ENCODE data around the gene LGR5. TPM values are rescaled to one million over a fixed set of nuclear protein-coding genes. Genes with fewer than 3 reads are reported as not detected.

Gene LGR5
- total and polyA plus RNA-seq, 2 of the 8 experiments (the other 6 are each of a cell fraction or from before 2014, with no cell fraction given) = 0.08 to 0.19 TPM

- H2BK15ac ChIP-seq (ENCODE audit: low read length) = no peak overlapping the region
- H3K79me2 ChIP-seq (ENCODE audit: control insufficient read depth in 1 of 2, insufficient read depth in 2 of 2, low read length in 2 of 2) = no peaks in the 10 kb centered on the region
- H2AK5ac ChIP-seq (ENCODE audit: low read depth, low read length) = no peak overlapping the region
- H2BK5ac ChIP-seq (ENCODE audit: low read depth, low read length) = no peak overlapping the region
- H4K8ac ChIP-seq (ENCODE audit: extremely low read depth, insufficient read depth, low read length) = no peak overlapping the region
- no peak overlapping the region for H4K91ac ChIP-seq (replicated peaks; ENCODE audit: insufficient read length, low read length)
- no peak overlapping the region for H3K9ac ChIP-seq (replicated peaks in 1 of 4; ENCODE audit: extremely low read depth in 1 of 4, low read depth in 3 of 4, low read length in 3 of 4)
- no peak overlapping the region for H3K4ac ChIP-seq (replicated peaks; ENCODE audit: insufficient read length, low read depth, low read length)
- no peak overlapping the region for H3K23ac ChIP-seq (ENCODE audit: insufficient read length)
- H3K14ac ChIP-seq (ENCODE audit: insufficient read length) = no peak overlapping the region
- no peaks in the 10 kb centered on the region for H3K79me1 ChIP-seq (ENCODE audit: low read depth, low read length)
- no peaks in the 10 kb centered on the region for H3K27me3 ChIP-seq (replicated peaks in 1 of 4; ENCODE audit: control insufficient read depth in 3 of 4, extremely low read depth in 1 of 4, insufficient read depth in 3 of 4, low read length in 3 of 4)
- no peak overlapping the region for H3K4me2 ChIP-seq (ENCODE audit: insufficient read depth in 1 of 2, low read depth in 2 of 2, low read length in 2 of 2)
- H4K5ac ChIP-seq (ENCODE audit: insufficient read length, low read depth, low read length) = no peak overlapping the region
- H3K18ac ChIP-seq (ENCODE audit: extremely low read depth, low read length) = no peak overlapping the region
- TF ChIP-seq TEAD4 (IDR thresholded peaks at IDR 0.05; ENCODE audit: low read depth, low read length) (no peak), SIRT6 (IDR thresholded peaks at IDR 0.05; ENCODE audit: low read length) (no peak), RNF2 (IDR thresholded peaks at IDR 0.05; ENCODE audit: borderline replicate concordance, low read depth, low read length, missing control alignments, poor library complexity, severe bottlenecking) (no peak)
- CTCF ChIA-PET (ENCODE audit: partially characterized antibody) = no interaction called here
- DNase-seq (ENCODE audit: low read depth in 1 of 2, low spot score in 2 of 2) (no peak), FAIRE-seq (no peak)
- POLR2A ChIA-PET (ENCODE audit: partially characterized antibody) = no interaction called here
- no peak overlapping the region for H2BK120ac ChIP-seq (replicated peaks; ENCODE audit: low read depth, low read length)
- H3K36me3 ChIP-seq (ENCODE audit: control insufficient read depth in 2 of 4, insufficient read depth in 4 of 4, low read length in 3 of 4) = no peaks in the 10 kb centered on the region
- no peaks in the 10 kb centered on the region for H3K23me2 ChIP-seq (ENCODE audit: low read depth, low read length)
- H2BK12ac ChIP-seq (ENCODE audit: low read depth, low read length) = no peak overlapping the region
- H3K56ac ChIP-seq (replicated peaks; ENCODE audit: insufficient read length, low read depth, low read length) = no peak overlapping the region
- WGBS, 2 experiments (ENCODE audit: extremely low coverage in 1 of 2, insufficient coverage in 1 of 2, insufficient read length in 1 of 2, insufficient replicate concordance in 2 of 2, low coverage in 1 of 2, low lambda C conversion rate in 2 of 2, missing lambda C conversion rate in 1 of 2) = 76% methylated on average over 2 of the region's 2 CpGs; no CpG with 5 or more reads in 1 of the 2 experiments
- H2BK20ac ChIP-seq (ENCODE audit: low read length) = no peak overlapping the region
- H3K9me3 ChIP-seq (ENCODE audit: insufficient read depth in 2 of 2, low read depth in 1 of 2, low read length in 1 of 2) = no peaks in the 10 kb centered on the region
- peaks cover 0 to 5% (median 0%) of the 10 kb centered on the region in 4 experiments; a peak in 2 of 7 replicates for H3K4me1 ChIP-seq (replicated peaks in 1 of 4; ENCODE audit: control insufficient read depth in 3 of 4, insufficient read depth in 4 of 4, low read length in 3 of 4)
- no peak overlapping the region for H2AFZ ChIP-seq (ENCODE audit: low read length)
- H4K20me1 ChIP-seq (replicated peaks in 1 of 2; ENCODE audit: control insufficient read depth in 1 of 2, insufficient read depth in 2 of 2, low read length in 2 of 2) = no peaks in the 10 kb centered on the region
- H3K27ac ChIP-seq (ENCODE audit: low read depth, low read length) = no peak overlapping the region
- H3K4me3 ChIP-seq (ENCODE audit: extremely low read depth in 1 of 4, insufficient read depth in 2 of 4, low read depth in 3 of 4, low read length in 4 of 4) = no peak overlapping the region
These were observed 32.9 kb downstream of the LGR5 start for GRCh38 chr12:71472441-71472911.
